Measurements from ENCODE around the gene ALDH1A2.

DNA sequence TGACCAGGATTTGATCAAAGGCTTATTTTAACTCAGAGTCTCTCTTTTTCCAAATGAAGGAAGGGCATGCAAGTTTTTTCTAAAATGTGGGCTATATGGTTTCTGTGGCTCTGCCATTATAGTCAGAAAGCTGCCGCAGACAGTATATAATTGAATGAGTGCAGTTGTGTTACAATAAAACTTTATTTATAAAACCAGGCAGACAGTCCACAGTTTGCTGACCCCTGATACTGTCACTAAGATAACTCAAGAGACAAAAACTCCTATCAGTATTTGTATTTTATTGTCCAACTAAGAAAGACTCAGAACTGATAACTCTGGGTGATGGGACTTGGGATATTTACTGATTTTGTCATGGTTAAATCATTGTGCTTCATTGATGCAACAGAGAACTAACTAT, 4.9 kb downstream of the ALDH1A2 start:
- TF ChIP-seq, protein P1, sequence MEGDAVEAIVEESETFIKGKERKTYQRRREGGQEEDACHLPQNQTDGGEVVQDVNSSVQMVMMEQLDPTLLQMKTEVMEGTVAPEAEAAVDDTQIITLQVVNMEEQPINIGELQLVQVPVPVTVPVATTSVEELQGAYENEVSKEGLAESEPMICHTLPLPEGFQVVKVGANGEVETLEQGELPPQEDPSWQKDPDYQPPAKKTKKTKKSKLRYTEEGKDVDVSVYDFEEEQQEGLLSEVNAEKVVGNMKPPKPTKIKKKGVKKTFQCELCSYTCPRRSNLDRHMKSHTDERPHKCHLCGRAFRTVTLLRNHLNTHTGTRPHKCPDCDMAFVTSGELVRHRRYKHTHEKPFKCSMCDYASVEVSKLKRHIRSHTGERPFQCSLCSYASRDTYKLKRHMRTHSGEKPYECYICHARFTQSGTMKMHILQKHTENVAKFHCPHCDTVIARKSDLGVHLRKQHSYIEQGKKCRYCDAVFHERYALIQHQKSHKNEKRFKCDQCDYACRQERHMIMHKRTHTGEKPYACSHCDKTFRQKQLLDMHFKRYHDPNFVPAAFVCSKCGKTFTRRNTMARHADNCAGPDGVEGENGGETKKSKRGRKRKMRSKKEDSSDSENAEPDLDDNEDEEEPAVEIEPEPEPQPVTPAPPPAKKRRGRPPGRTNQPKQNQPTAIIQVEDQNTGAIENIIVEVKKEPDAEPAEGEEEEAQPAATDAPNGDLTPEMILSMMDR (IDR thresholded peaks at IDR 0.05; ENCODE audit: insufficient read depth, low read length, poor library complexity, severe bottlenecking): no peak
- TF ChIP-seq EZH2phosphoT487 (conservative IDR thresholded peaks at IDR 0.05; ENCODE audit: low read length): no peak

Data from SU-DHL-6 (cell line).